Measurements from ENCODE around the gene HIBCH.

DNA sequence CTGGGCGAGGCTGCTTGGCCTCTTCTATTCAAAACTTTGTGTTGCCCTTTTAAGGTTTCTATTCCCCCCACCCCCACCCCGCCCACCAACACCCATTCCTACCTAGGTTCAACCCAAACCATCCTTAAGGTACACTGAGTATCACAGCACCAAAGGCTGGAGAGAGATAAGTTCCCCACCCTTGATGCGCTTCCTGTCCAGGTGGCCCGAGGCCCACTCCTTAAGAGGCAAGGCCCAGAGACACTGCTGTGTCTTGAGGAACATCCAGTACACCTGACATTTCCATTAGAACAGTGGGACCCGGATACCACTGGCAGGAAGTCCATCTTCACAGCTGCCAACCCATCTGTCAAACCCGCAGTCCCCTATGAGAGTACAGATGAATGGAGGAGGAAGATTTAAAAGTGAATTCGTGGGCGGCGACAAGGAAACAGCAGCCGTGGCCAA, 23.5 kb upstream of the HIBCH start:
- TF ChIP-seq, protein P1, sequence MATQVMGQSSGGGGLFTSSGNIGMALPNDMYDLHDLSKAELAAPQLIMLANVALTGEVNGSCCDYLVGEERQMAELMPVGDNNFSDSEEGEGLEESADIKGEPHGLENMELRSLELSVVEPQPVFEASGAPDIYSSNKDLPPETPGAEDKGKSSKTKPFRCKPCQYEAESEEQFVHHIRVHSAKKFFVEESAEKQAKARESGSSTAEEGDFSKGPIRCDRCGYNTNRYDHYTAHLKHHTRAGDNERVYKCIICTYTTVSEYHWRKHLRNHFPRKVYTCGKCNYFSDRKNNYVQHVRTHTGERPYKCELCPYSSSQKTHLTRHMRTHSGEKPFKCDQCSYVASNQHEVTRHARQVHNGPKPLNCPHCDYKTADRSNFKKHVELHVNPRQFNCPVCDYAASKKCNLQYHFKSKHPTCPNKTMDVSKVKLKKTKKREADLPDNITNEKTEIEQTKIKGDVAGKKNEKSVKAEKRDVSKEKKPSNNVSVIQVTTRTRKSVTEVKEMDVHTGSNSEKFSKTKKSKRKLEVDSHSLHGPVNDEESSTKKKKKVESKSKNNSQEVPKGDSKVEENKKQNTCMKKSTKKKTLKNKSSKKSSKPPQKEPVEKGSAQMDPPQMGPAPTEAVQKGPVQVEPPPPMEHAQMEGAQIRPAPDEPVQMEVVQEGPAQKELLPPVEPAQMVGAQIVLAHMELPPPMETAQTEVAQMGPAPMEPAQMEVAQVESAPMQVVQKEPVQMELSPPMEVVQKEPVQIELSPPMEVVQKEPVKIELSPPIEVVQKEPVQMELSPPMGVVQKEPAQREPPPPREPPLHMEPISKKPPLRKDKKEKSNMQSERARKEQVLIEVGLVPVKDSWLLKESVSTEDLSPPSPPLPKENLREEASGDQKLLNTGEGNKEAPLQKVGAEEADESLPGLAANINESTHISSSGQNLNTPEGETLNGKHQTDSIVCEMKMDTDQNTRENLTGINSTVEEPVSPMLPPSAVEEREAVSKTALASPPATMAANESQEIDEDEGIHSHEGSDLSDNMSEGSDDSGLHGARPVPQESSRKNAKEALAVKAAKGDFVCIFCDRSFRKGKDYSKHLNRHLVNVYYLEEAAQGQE (IDR thresholded peaks at IDR 0.05; ENCODE audit: insufficient read depth in 1 of 2, low read depth in 2 of 2, low read length in 1 of 2): no peak
- TF ChIP-seq CTCF (IDR thresholded peaks at IDR 0.05) (no peak), POLR2AphosphoS5 (IDR thresholded peaks at IDR 0.05; ENCODE audit: low read depth, low read length) (no peak), SIN3A (IDR thresholded peaks at IDR 0.05; ENCODE audit: borderline replicate concordance, insufficient read depth, low read depth, low read length) (0 out of 2 replicates have a peak, but pooled peaks have one; percentile 35)
